Measurements from ENCODE around the gene LIPA. TPM values are rescaled to one million over a fixed set of nuclear protein-coding genes. Genes with fewer than 3 reads are reported as not detected.
A peak's percentile ranks its signal among the peaks of the same experiment; 100 is the strongest.

The LIPA gene
- total RNA-seq, 4 donors from 2014 or later, result 29.1 to 45.8 (median 33.9) TPM

DNA sequence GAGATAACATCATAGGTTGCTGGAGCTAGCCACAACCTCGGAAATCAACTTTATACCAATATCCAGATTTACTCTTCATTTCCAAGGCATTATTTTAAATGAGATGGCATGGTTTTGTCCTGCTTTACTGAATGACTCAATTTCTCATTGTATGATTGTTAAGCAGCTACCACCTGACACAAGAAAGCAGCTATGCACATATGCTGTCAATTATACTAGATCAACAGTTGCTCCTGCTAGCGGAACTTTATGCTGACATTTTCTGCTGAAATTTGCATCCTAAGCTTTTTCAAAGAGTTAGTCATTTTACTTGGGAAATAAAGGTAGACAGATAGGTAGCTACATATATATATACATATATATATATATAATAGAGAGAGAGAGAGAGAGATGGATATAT lies 35.5 kb downstream of the LIPA start:
- no peak for TF ChIP-seq POLR2A (IDR thresholded peaks at IDR 0.05)
- TF ChIP-seq, protein P1, sequence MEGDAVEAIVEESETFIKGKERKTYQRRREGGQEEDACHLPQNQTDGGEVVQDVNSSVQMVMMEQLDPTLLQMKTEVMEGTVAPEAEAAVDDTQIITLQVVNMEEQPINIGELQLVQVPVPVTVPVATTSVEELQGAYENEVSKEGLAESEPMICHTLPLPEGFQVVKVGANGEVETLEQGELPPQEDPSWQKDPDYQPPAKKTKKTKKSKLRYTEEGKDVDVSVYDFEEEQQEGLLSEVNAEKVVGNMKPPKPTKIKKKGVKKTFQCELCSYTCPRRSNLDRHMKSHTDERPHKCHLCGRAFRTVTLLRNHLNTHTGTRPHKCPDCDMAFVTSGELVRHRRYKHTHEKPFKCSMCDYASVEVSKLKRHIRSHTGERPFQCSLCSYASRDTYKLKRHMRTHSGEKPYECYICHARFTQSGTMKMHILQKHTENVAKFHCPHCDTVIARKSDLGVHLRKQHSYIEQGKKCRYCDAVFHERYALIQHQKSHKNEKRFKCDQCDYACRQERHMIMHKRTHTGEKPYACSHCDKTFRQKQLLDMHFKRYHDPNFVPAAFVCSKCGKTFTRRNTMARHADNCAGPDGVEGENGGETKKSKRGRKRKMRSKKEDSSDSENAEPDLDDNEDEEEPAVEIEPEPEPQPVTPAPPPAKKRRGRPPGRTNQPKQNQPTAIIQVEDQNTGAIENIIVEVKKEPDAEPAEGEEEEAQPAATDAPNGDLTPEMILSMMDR (IDR thresholded peaks at IDR 0.05), result no peak
- no peaks in the 10 kb centered on the region for H3K9me3 ChIP-seq
- intact Hi-C loops (cut with DNase I), result no loop called here
- no peaks in the 10 kb centered on the region for H3K27me3 ChIP-seq
- no peak overlapping the region for H3K4me3 ChIP-seq (replicated peaks in 1 of 3)
- no peak for DNase-seq
- 97 to 98% methylated on average over 2 of the region's 2 CpGs for WGBS, 2 donors
- peaks cover 0 to 8% of the 10 kb centered on the region in 2 donors for H3K36me3 ChIP-seq
- no peak overlapping the region for H3K27ac ChIP-seq
- H3K4me1 ChIP-seq, result peaks cover 3 to 6% of the 10 kb centered on the region in 2 donors

DNA sequence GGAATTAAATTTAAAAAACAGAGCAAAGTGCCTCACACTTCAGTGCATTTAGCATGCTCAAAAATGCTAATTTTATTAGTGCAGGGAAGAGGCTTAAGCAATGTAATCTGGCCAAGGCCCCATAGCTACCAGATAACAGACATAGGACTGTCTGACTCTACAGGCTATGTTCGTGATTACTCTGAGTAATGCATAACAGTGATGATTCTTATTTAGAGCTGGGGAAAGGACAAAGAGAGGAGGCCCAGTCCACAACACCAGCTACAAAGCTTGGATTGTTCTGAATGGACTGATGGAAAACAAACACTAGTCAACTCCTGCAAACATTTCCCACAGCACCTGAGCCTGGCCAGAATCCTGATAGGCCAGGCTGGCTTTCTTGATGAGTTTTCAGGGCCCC lies 36.1 kb downstream of the LIPA start:
- no peak for DNase-seq
- H3K9me3 ChIP-seq, result no peaks in the 10 kb centered on the region
- H3K4me1 ChIP-seq, result peaks cover 3 to 6% of the 10 kb centered on the region in 2 donors
- intact Hi-C loops (cut with DNase I), result no loop called here
- WGBS, 2 donors, result 80 to 92% methylated on average over 1 of the region's 1 CpG
- H3K27me3 ChIP-seq, result no peaks in the 10 kb centered on the region
- peaks cover 0 to 8% of the 10 kb centered on the region in 2 donors for H3K36me3 ChIP-seq
- H3K27ac ChIP-seq, result no peak overlapping the region
- H3K4me3 ChIP-seq (replicated peaks in 1 of 3), result no peak overlapping the region
- no peak for TF ChIP-seq POLR2A (IDR thresholded peaks at IDR 0.05)
- TF ChIP-seq, protein P1 (IDR thresholded peaks at IDR 0.05), result no peak

DNA sequence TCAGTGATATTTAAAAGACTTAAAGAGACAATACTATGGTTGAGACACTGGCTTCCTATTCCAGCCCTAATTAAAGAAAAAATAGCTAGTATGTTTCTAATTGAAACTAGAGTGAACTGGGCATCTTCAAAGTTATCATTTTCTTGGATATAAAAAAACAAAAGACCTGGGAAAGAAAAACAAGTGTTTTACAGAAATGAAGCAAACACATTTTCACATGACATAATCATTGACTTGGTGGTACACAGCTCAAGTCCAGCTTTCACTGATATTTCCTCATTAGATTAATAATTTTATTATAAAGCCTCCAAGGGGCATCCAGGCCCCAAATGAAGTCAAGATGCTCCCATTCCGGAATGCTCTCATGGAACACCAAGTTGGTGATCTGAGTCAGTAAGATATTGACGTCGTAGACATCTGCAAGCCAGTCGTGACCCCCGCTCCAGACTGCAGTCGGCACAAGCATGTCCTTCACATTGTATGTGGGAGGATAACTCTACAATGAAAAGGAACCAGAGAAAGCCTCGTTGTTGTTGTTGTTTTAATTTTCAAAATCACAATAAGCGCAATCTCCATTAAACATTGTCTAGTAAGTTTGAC lies 36.9 kb downstream of the LIPA start:
- 89 to 92% methylated on average over 8 of the region's 8 CpGs for WGBS, 2 donors
- Histone ChIP-seq H3K4me1 (peaks cover 3 to 6% of the 10 kb centered on the region in 2 donors), H3K27me3 (no peaks in the 10 kb centered on the region), H3K27ac (no peak overlapping the region), H3K36me3 (peaks cover 0 to 8% of the 10 kb centered on the region in 2 donors), H3K9me3 (no peaks in the 10 kb centered on the region), H3K4me3 (replicated peaks in 1 of 3) (no peak overlapping the region)
- intact Hi-C loops (cut with DNase I), result loop anchor here (5.0 kb wide), 2 partner anchors 182 to 282 kb away; no protein-coding TSS in a partner anchor
- no peak for TF ChIP-seq POLR2A (IDR thresholded peaks at IDR 0.05)
- TF ChIP-seq, protein P1 (IDR thresholded peaks at IDR 0.05), result no peak
- no peak for DNase-seq

DNA sequence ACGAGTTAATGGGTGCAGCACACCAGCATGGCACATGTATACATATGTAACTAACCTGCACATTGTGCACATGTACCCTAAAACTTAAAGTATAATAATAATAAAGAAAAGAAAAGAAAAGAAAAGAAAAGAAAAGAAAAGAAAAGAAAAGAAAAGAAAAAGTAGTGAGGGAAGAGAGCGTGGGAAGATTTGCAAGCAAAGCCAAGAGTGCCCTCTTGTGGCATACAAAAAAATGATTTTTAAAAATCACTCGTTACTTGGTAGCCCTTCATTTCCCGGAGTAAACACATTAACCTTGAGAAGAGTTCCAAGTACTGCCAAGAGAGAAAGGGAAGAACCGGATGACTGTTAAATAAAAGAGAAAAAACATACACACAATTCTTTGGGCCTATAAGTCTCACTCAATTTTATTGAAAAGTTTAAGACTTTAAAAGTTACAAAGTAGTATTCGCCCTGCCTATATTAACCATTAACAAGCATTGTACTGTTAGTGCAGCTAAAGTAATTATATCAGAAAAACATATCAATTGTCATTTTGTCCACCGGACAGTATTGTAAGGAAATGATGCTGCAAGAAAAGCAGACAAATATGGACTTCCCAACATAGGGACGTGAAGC lies 38.3 kb downstream of the LIPA start:
- intact Hi-C loops (cut with DNase I), result loop anchor here (5.0 kb wide), 2 partner anchors 181 to 281 kb away; no protein-coding TSS in a partner anchor
- Histone ChIP-seq H3K27me3 (no peaks in the 10 kb centered on the region), H3K4me3 (replicated peaks in 1 of 3) (no peak overlapping the region)

More for the DNA sequence above, 38.3 kb downstream of the LIPA start:
- peaks cover 4 to 7% of the 10 kb centered on the region in 2 donors for H3K4me1 ChIP-seq
- H3K36me3 ChIP-seq, result peaks cover 0 to 8% of the 10 kb centered on the region in 2 donors
- DNase-seq, result no peak
- no peaks in the 10 kb centered on the region for H3K9me3 ChIP-seq
- TF ChIP-seq, protein P1 (IDR thresholded peaks at IDR 0.05), result peak in 5 of 6 experiments; percentile 38 to 91 (median 61)
- TF ChIP-seq POLR2A (IDR thresholded peaks at IDR 0.05), result no peak
- H3K27ac ChIP-seq, result no peak overlapping the region
- 38 to 44% methylated on average over 8 of the region's 8 CpGs for WGBS, 2 donors
